ENCODE measurements around the gene KIF24.
"Not testable (repeated sequence)": the region's sequence is repeated elsewhere in the genome, so short reads cannot be mapped to it uniquely, and the experiment has no call there.

KIF24 gene

DNA sequence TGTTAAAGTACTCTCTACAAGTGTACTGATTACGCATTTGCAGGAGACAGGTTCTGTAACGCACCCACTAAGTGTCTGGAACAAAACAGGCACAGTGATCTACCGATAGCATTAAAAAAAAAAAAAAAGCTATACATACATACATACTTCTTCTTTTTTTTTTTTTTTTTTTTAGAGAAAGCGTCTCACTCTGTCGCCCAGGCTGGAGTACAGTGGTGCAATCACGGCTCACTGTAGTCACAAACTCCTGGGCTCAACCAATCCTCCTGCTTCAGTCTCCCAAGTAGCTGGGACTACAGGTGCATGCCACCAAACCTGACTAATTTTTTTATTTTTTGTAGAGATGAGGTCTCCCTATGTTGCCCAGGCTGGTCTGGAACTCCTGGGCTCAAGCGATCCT, 7.6 kb downstream of the KIF24 start:
- no peaks in the 10 kb centered on the region; the same call in 1 of the 2 replicates for H3K36me3 ChIP-seq (ENCODE audit: insufficient read depth, low read length)
- H3K9me3 ChIP-seq (ENCODE audit: control insufficient read depth, insufficient read depth, low read length), result no peaks in the 10 kb centered on the region
- H3K4me1 ChIP-seq (ENCODE audit: insufficient read depth, low read length), result no peaks in the 10 kb centered on the region; the same call in 1 of the 2 replicates
- no peak overlapping the region for H3K9ac ChIP-seq (ENCODE audit: low read depth, low read length)

DNA sequence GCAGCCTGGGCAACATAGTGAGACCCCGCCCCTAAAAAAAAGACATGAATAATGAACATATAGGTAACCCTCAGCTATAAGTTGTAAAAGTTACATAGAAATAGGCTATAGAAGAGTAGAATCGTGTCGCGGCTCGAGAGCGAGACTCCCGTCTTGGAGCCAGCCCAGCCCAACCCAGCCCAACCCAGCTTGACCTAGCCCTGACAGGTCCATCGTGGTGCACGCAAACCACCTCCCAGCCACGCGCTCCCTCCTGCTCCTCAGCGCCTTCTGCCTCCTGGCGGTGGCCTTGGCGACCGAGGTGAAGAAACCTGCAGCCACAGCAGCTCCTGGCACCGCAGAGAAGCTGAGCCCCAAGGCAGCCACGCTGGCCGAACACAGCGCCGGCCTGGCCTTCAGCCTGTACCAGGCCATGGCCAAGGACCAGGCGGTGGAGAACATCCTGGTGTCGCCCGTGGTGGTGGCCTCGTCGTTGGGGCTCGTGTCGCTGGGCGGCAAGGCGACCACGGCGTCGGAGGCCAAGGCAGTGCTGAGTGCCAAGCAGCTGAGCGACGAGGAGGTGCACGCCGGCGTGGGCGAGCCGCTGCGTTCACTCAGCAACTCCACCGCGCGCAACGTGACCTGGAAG, 10.8 kb downstream of the KIF24 start:
- H3K36me3 ChIP-seq (ENCODE audit: insufficient read depth, low read length), result no peaks in the 10 kb centered on the region
- no peaks in the 10 kb centered on the region for H3K9me3 ChIP-seq (ENCODE audit: control insufficient read depth, insufficient read depth, low read length)
- H3K9ac ChIP-seq (ENCODE audit: low read depth, low read length), result no peak overlapping the region
- H3K4me1 ChIP-seq (ENCODE audit: insufficient read depth, low read length), result no peaks in the 10 kb centered on the region

DNA sequence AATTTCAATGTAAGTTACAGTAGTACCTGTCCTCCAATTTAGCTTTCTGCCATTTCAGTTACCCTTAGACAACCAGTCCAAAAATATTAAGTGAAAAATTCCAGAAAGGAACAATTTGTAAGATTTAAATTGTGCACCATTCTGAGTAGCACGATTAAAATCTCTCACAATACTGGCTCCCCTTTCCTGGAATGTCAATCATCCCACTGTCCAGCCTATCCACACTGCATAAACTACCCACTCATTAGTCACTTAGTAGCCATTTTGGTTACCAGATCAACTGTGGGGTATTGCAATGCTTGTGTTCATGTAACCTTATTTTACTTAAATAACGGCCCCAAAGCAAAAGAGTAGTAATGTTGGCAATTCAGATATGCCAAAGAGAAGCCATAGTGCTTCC, 11.6 kb downstream of the KIF24 start:
- H3K4me1 ChIP-seq (ENCODE audit: insufficient read depth, low read length), result no peaks in the 10 kb centered on the region
- no peaks in the 10 kb centered on the region for H3K36me3 ChIP-seq (ENCODE audit: insufficient read depth, low read length)
- no peak overlapping the region for H3K9ac ChIP-seq (ENCODE audit: low read depth, low read length)
- no peaks in the 10 kb centered on the region for H3K9me3 ChIP-seq (ENCODE audit: control insufficient read depth, insufficient read depth, low read length)

DNA sequence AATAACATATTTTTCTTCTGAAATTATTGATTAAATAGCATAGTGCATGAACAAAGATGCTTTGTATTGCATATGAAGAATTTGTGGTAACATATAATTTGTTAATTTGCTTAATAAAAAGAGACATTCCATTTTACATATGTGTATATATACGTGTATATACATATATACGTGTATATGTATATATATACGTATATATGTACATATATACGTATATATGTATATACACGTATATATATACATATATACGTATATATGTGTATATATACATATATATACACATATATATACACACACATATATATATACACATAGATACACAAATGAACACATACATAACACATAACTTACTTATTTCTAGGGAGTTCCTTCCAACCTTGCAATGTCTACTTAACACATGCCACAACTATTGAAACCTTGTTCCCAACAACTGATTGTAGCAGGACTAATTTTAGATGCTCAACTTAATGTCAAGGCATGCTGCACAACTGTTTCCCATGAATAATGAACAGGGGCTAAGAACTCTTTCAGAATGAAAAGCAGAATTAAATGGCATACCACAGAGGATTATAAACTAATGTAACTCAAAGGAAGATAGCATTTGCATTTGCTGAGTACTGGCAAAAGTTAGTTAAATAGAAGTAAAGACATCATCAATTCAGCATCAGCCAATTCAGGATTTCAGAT, 17.4 kb downstream of the KIF24 start:
- H3K36me3 ChIP-seq (ENCODE audit: insufficient read depth, low read length), result no peaks in the 10 kb centered on the region
- no peak overlapping the region for H3K9ac ChIP-seq (ENCODE audit: low read depth, low read length)
- no peaks in the 10 kb centered on the region for H3K4me1 ChIP-seq (ENCODE audit: insufficient read depth, low read length)
- no peaks in the 10 kb centered on the region for H3K9me3 ChIP-seq (ENCODE audit: control insufficient read depth, insufficient read depth, low read length)

DNA sequence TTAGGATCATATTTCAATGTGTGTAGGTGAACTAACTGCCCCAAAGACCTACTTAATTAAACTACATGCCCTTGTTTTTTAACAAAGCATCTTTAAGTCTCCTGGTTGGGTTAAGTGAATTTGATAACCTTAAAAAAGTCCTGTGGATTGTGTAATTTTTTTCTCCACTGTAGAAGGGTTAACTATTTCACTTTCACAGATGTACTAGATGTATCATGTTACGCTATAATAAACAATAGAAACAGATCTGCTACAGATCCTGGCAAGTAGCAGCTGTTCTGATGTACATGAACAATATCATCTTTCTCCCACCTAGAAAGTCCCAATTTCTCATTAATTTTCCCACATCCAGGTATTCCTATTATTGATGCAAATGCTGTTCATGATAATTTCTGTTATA, 18.9 kb downstream of the KIF24 start:
- no peaks in the 10 kb centered on the region for H3K4me1 ChIP-seq (ENCODE audit: insufficient read depth, low read length)
- H3K9ac ChIP-seq (ENCODE audit: low read depth, low read length), result no peak overlapping the region
- no peaks in the 10 kb centered on the region for H3K9me3 ChIP-seq (ENCODE audit: control insufficient read depth, insufficient read depth, low read length)
- H3K36me3 ChIP-seq (ENCODE audit: insufficient read depth, low read length), result no peaks in the 10 kb centered on the region

DNA sequence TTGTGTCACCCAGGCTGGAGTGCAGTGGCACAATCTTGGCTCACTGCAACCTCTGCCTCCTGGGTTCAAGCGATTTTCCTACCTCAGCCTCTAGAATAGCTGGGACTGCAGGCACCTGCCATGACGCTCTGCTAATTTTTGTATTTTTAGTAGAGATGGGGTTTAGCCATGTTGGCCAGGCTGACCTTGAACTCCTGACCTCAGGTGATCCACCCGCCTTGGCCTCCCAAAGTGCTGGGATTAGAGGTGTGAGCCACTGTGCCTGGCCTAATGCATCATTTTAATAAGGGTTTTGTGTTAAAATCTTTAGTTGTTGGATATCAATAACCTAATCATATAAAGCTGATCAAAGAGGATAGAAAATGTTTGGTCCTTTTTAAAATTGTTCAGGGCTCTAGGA, 20.8 kb downstream of the KIF24 start:
- H3K9ac ChIP-seq (ENCODE audit: low read depth, low read length); H3K4me1 ChIP-seq (ENCODE audit: insufficient read depth, low read length); H3K9me3 ChIP-seq (ENCODE audit: control insufficient read depth, insufficient read depth, low read length); H3K36me3 ChIP-seq (ENCODE audit: insufficient read depth, low read length): not testable (repeated sequence)

DNA sequence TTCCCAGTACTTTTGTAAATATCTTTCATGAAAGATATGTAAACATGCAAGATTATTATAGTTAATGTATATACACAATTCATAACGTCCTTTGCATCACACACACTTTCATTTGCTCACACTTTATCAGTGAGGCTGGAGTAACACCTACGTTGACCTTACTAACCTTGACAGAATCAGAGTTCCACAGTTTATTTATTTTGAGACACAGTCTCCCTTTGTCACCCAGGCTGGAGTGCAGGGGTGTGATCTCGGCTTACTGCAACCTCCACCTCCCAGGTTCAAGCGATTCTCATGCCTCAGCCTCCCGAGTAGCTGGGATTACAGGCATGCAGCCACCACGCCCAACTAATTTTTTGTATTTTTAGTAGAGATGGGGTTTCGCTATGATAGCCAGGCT, 28.0 kb downstream of the KIF24 start:
- not testable (repeated sequence) for H3K9ac ChIP-seq (ENCODE audit: low read depth, low read length); H3K36me3 ChIP-seq (ENCODE audit: insufficient read depth, low read length); H3K9me3 ChIP-seq (ENCODE audit: control insufficient read depth, insufficient read depth, low read length); H3K4me1 ChIP-seq (ENCODE audit: insufficient read depth, low read length)

DNA sequence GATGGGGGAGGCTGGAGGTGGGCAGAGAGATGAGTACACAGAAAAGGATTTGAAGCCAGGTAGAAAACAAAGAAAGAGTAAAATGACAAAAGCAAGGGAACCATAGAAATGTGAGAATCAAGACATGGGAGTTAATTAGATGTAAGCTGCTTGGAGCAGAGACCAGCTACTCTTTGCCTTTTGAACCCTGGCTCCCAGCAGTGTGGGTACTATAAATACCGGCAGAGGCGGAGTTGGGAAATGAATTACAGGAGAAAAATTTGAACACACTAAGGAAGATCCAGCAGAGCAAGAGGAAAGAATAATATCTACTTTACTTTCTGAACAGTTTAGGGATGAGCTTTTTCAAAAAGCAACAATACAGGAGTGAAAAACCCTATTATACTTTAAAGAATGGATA, 36.5 kb downstream of the KIF24 start:
- Histone ChIP-seq H3K9ac (ENCODE audit: low read depth, low read length) (no peak overlapping the region), H3K36me3 (ENCODE audit: insufficient read depth, low read length) (no peaks in the 10 kb centered on the region), H3K9me3 (ENCODE audit: control insufficient read depth, insufficient read depth, low read length) (no peaks in the 10 kb centered on the region), H3K4me1 (ENCODE audit: insufficient read depth, low read length) (no peaks in the 10 kb centered on the region)

DNA sequence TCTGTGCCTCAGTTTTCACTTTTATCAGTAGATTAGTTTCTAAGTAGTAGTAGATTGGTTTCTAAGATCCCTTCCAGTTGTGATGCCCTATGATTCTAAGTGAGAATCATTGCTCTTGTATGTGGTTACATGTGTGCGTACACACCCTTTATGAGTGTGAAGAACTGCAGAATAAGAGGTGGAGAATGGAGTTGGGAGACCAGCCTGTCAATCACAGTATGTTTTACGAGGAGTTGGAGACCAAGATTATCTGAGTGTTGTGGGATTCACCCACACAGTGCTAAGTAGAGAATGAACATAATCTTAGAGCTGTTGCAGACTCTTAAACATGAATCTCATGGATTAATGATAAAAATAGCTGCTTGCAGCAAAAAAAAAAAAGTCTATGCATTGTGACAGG, 37.6 kb downstream of the KIF24 start:
- Histone ChIP-seq H3K9ac (ENCODE audit: low read depth, low read length) (no peak overlapping the region), H3K36me3 (ENCODE audit: insufficient read depth, low read length) (no peaks in the 10 kb centered on the region), H3K4me1 (ENCODE audit: insufficient read depth, low read length) (no peaks in the 10 kb centered on the region), H3K9me3 (ENCODE audit: control insufficient read depth, insufficient read depth, low read length) (no peaks in the 10 kb centered on the region)

DNA sequence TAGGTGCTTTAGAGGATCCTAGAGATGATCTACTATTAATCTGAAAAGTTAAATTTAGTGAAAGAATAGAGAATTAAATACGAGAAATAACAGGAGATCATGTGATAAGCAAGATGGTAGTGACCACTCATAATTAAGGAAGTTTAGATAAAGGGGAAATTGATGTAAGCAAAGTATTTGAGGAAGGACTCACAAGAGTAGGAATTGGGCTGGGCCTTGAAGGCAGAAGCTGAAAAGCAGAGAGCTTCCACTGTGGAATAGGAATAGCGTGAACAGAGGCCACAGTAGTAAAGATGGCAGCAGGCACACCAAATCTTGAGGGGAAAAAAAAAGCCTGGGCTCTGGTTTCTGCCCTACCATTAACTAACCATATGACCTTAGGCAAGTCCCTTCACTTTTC, 38.0 kb downstream of the KIF24 start:
- Histone ChIP-seq H3K36me3 (ENCODE audit: insufficient read depth, low read length) (no peaks in the 10 kb centered on the region), H3K9ac (ENCODE audit: low read depth, low read length) (no peak overlapping the region)

DNA sequence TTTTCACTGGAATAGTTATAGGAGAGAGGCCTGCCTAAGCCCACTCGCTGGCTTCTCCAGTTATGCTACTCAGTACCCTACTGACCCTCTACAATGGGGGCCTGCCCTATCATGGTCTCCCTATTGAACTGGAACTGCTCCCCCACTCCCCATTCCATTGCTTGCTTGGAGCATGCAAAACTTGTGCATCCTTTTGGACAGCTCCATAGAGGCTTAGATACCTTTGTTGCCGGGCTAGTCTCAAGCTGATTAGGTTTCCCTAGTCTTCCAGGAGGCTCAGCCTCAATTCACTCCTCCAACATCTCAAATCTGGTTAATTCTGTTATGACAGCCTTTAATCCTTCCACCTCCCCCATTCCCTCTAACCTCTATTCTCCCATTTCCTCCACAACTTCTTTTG, 39.9 kb downstream of the KIF24 start:
- no peak overlapping the region for H3K9ac ChIP-seq (ENCODE audit: low read depth, low read length)
- no peaks in the 10 kb centered on the region for H3K36me3 ChIP-seq (ENCODE audit: insufficient read depth, low read length)
- no peaks in the 10 kb centered on the region for H3K9me3 ChIP-seq (ENCODE audit: control insufficient read depth, insufficient read depth, low read length)
- no peaks in the 10 kb centered on the region for H3K4me1 ChIP-seq (ENCODE audit: insufficient read depth, low read length)

More for the DNA sequence above, 38.0 kb downstream of the KIF24 start:
- H3K9me3 ChIP-seq (ENCODE audit: control insufficient read depth, insufficient read depth, low read length), result no peaks in the 10 kb centered on the region
- H3K4me1 ChIP-seq (ENCODE audit: insufficient read depth, low read length), result no peaks in the 10 kb centered on the region

DNA sequence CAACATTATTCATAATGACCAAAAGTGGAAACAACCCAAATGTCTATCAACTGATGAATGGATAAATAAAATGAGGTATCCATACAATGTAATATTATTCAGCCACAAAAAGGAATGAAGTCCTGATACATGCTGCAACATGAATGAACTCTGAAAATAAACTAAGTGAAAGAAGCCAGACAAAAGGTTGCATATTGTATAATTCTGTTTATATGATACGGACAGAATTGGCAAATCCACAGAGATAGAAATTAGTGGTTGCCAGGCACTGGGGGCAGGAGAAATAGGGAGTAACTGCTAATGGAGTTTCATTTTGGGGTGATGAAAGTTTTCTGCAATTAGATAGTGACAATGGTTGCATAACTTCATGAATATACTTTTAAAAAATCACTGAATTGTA, 47.0 kb downstream of the KIF24 start:
- H3K4me1 ChIP-seq (ENCODE audit: insufficient read depth, low read length), result no peaks in the 10 kb centered on the region
- no peaks in the 10 kb centered on the region for H3K9me3 ChIP-seq (ENCODE audit: control insufficient read depth, insufficient read depth, low read length)
- H3K36me3 ChIP-seq (ENCODE audit: insufficient read depth, low read length), result no peaks in the 10 kb centered on the region
- no peak overlapping the region for H3K9ac ChIP-seq (ENCODE audit: low read depth, low read length)

DNA sequence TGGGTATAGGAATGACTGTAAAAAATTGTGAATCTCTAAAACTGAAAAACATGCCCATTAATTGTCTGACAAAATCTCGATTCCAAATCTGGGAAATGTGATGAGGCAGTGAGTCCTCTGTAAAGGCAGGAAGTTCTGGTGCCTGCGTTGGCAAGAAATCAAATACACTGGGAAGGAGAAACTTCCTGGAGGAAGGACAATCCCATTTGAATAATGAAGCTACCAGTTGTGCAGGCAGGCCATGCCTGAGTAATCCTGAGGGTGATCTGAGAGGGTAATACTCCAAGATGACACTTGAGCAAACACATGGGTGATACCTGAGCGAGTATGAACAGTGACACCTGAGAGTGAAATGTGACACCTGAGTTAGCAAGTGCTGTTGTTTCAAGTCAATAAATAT, 49.7 kb downstream of the KIF24 start:
- Histone ChIP-seq H3K36me3 (ENCODE audit: insufficient read depth, low read length) (no peaks in the 10 kb centered on the region), H3K9ac (ENCODE audit: low read depth, low read length) (no peak overlapping the region), H3K9me3 (ENCODE audit: control insufficient read depth, insufficient read depth, low read length) (no peaks in the 10 kb centered on the region), H3K4me1 (ENCODE audit: insufficient read depth, low read length) (no peaks in the 10 kb centered on the region)

All from ES-I3 (cell line).